HCT116 (cell line): ENCODE measurements around the gene SYNE4. TPM values are rescaled to one million over a fixed set of nuclear protein-coding genes. Genes with fewer than 3 reads are reported as not detected.

Source experiments
- ATAC-seq: fragments of 200-7000 bp; cut with Tn5 transposase; 2 replicates; pipeline ENCODE4 v1.9.1; 2020; ENCODE audit warnings: mild to moderate bottlenecking, moderate library complexity
- BruUV-seq: library from RNA; stranded (reverse); fragments of 400-500 nt; replicated peaks from 2 replicates; lab custom pipeline; 2021; lab: Mats Ljungman, UMichigan
- CTCF ChIA-PET: fragments of 300-600 bp; sonication (Branson Sonifier 250); formaldehyde crosslinking; loops from one replicate; lab custom pipeline; 2021; ENCODE audit warnings: antibody characterized with exemption; lab: Charles Lee
- POLR2A ChIA-PET: fragments of 300-600, 350-600 bp; sonication (Branson Sonifier 250); formaldehyde crosslinking; loops from one replicate; lab custom pipeline; 2021; ENCODE audit warnings: antibody characterized with exemption; lab: Charles Lee
- RAD21 ChIA-PET, 2 experiments: fragments of 300-600 bp; sonication (Branson Sonifier 250); formaldehyde crosslinking; loops; one replicate each; lab custom pipeline; 2023; ENCODE audit warnings: low total read pairs in 2 of 2; ENCODE audit not compliant: uncharacterized antibody in 2 of 2, unreplicated experiment in 2 of 2, low non-redundant PET in 1 of 2; lab: Charles Lee
- DNase-seq: peaks from one replicate; pipeline ENCODE4 v3.0.0-alpha.2; 2010; ENCODE audit warnings: low read depth, low spot score
- H2AFZ ChIP-seq: fragments of 200-600 bp; shearing (Covaris generic), sonication (generic); 2 replicates; pipeline ENCODE4 v1.6.1; 2017; ENCODE audit warnings: low read depth, mixed run types, mixed read lengths, antibody characterized with exemption, low read length; ENCODE audit not compliant: poor library complexity, severe bottlenecking
- H3K27ac ChIP-seq: 2 replicates; pipeline ENCODE4 v1.5.1; 2012; ENCODE audit warnings: low read depth, low read length
- H3K27me3 ChIP-seq: fragments of 200-600 bp; sonication (generic); 2 replicates; pipeline ENCODE4 v1.6.1; 2016; ENCODE audit warnings: mixed run types, low read length, mixed read lengths; ENCODE audit not compliant: insufficient read depth
- H3K36me3 ChIP-seq, 2 experiments: fragments of 200-500 bp in 1 of 2; fragments of 200-600 bp in 1 of 2; sonication (Bioruptor generic) in 1 of 2; sonication (generic) in 1 of 2; 2 replicates each; pipeline versions ENCODE4 v1.5.1 to v1.6.1; 2014 to 2016; ENCODE audit warnings: low read length in 2 of 2, inconsistent platforms in 1 of 2, mixed read lengths in 1 of 2, mixed run types in 1 of 2; ENCODE audit not compliant: insufficient read depth in 2 of 2, control insufficient read depth in 1 of 2
- H3K4me1 ChIP-seq, 2 experiments: fragments of 200-600 bp in 1 of 2; sonication (generic) in 1 of 2; 2 replicates each; pipeline versions ENCODE4 v1.5.1 to v1.6.1; 2012 to 2017; ENCODE audit warnings: low read length in 2 of 2, inconsistent platforms in 1 of 2, mild to moderate bottlenecking in 1 of 2, mixed read lengths in 1 of 2, mixed run types in 1 of 2, moderate library complexity in 1 of 2; ENCODE audit not compliant: insufficient read depth in 2 of 2, control insufficient read depth in 1 of 2
- H3K4me2 ChIP-seq: fragments of 200-600 bp; sonication (generic); 2 replicates; pipeline ENCODE4 v1.6.1; 2017; ENCODE audit warnings: mixed run types, low read length, mixed read lengths
- H3K4me3 ChIP-seq, 2 experiments: fragments of 200-600 bp in 1 of 2; sonication (generic) in 1 of 2; replicated peaks in 1 of 2; 2 replicates each; pipeline ENCODE4 v1.5.1; 2011 to 2016; ENCODE audit warnings: low read length in 2 of 2, control low read depth in 1 of 2, low read depth in 1 of 2, mild to moderate bottlenecking in 1 of 2, mixed read lengths in 1 of 2, mixed run types in 1 of 2
- H3K79me2 ChIP-seq: fragments of 200-600 bp; sonication (generic); 2 replicates; pipeline ENCODE4 v1.6.1; 2017; ENCODE audit warnings: mild to moderate bottlenecking, mixed run types, low read length, moderate library complexity, mixed read lengths; ENCODE audit not compliant: insufficient read depth
- H3K9ac ChIP-seq: fragments of 200-600 bp; sonication (generic); 2 replicates; pipeline ENCODE4 v1.6.1; 2016; ENCODE audit warnings: low read length, mixed read lengths
- H3K9me2 ChIP-seq: fragments of 200-600 bp; sonication (generic), shearing (Covaris generic); 2 replicates; pipeline ENCODE4 v1.6.1; 2017; ENCODE audit warnings: mixed run types, mild to moderate bottlenecking, moderate library complexity; ENCODE audit not compliant: insufficient read depth
- H3K9me3 ChIP-seq, 2 experiments: fragments of 200-500 bp in 1 of 2; fragments of 200-600 bp in 1 of 2; sonication (Bioruptor generic) in 1 of 2; sonication (generic) in 1 of 2; 2 replicates each; pipeline ENCODE4 v1.6.1; 2014 to 2017; ENCODE audit warnings: low read length in 2 of 2, mixed read lengths in 2 of 2, inconsistent platforms in 1 of 2, low read depth in 1 of 2, mild to moderate bottlenecking in 1 of 2, mixed run types in 1 of 2, moderate library complexity in 1 of 2; ENCODE audit not compliant: control insufficient read depth in 1 of 2, insufficient read depth in 1 of 2
- H4K20me1 ChIP-seq: fragments of 200-600 bp; sonication (generic), shearing (Covaris generic); 2 replicates; pipeline ENCODE4 v1.6.1; 2017; ENCODE audit warnings: mixed run types, mild to moderate bottlenecking, moderate library complexity; ENCODE audit not compliant: insufficient read depth
- CTCF ChIP-seq, 3 experiments: fragments of 200-600 bp in 1 of 3; sonication (generic) in 1 of 3; IDR thresholded peaks in 2 of 3; conservative IDR thresholded peaks in 1 of 3; 2 replicates each; pipeline ENCODE4 v1.5.1; 2012 to 2017; ENCODE audit warnings: low read depth in 2 of 3, low read length in 2 of 3, antibody characterized with exemption in 1 of 3, borderline replicate concordance in 1 of 3, control low read depth in 1 of 3, mild to moderate bottlenecking in 1 of 3, mixed read lengths in 1 of 3, mixed run types in 1 of 3, moderate library complexity in 1 of 3; ENCODE audit not compliant: insufficient read depth in 1 of 3
- EZH2 ChIP-seq: fragments of 200-600 bp; sonication (generic); IDR thresholded peaks from 2 replicates; pipeline ENCODE4 v1.6.1; 2017; ENCODE audit warnings: antibody characterized with exemption, mixed run types
- FOSL1 ChIP-seq: IDR thresholded peaks from 2 replicates; pipeline ENCODE4 v1.6.1; 2012; ENCODE audit warnings: low read depth
- YY1 ChIP-seq: IDR thresholded peaks from 2 replicates; pipeline ENCODE4 v1.6.1; 2011; ENCODE audit warnings: low read length, low read depth, moderate library complexity, mild to moderate bottlenecking; ENCODE audit not compliant: insufficient replicate concordance; ENCODE audit errors: extremely low read depth
- ZBTB33 ChIP-seq: IDR thresholded peaks from 2 replicates; pipeline ENCODE4 v1.6.1; 2011; ENCODE audit warnings: mild to moderate bottlenecking, low read length, moderate library complexity; ENCODE audit not compliant: insufficient replicate concordance; ENCODE audit errors: extremely low read depth
- intact Hi-C: fragments of 100-400 bp; cut with micrococcal nuclease; formaldehyde crosslinking; loops from 2 replicates; pipeline ENCODE4 v1.10.0; 2022
- total RNA-seq: library from RNA; stranded (reverse); gene quantifications from one replicate; pipeline ENCODE4 v1.2.1, GENCODE V29; 2021; ENCODE audit not compliant: unreplicated experiment

Gene SYNE4
- total RNA-seq, 1 experiment from 2014 or later: 27.9 TPM

- H3K36me3 ChIP-seq: no peaks in the 10 kb centered on the region
- ChIA-PET POLR2A (no interaction called here), CTCF (no interaction called here), RAD21 (no interaction called here)
- no peak overlapping the region for H2AFZ ChIP-seq
- DNase-seq (no peak), ATAC-seq (no peak)
- H3K9me2 ChIP-seq: no peaks in the 10 kb centered on the region
- H4K20me1 ChIP-seq: no peaks in the 10 kb centered on the region
- no peak overlapping the region for H3K4me3 ChIP-seq
- no peak overlapping the region for H3K9ac ChIP-seq
- BruUV-seq: no TSS peak
- no peak overlapping the region for H3K27ac ChIP-seq
- peaks cover 19 to 47% of the 10 kb centered on the region in 2 experiments for H3K4me1 ChIP-seq
- H3K9me3 ChIP-seq: no peaks in the 10 kb centered on the region
- H3K27me3 ChIP-seq: no peaks in the 10 kb centered on the region
- TF ChIP-seq ZBTB33: no peak
- no peak for TF ChIP-seq EZH2
- no peak for TF ChIP-seq CTCF (IDR thresholded peaks at IDR 0.05 in 2 of 3, conservative IDR thresholded peaks at IDR 0.05 in 1 of 3; ENCODE audit: borderline replicate concordance in 1 of 3, insufficient read depth in 1 of 3, low read depth in 2 of 3, low read length in 2 of 3)
- TF ChIP-seq FOSL1: no peak
- no peak for TF ChIP-seq YY1
- intact Hi-C loops: loop anchor here (1.0 to 10.0 kb wide), 2 partner anchors 52 to 167 kb away; no protein-coding TSS in a partner anchor
- no peak overlapping the region for H3K4me2 ChIP-seq
- H3K79me2 ChIP-seq: peaks cover 16% of the 10 kb centered on the region
Observed at GRCh38 chr19:36051637-36052036, 43.0 kb upstream of the SYNE4 start.
